Pancreas (tissue), 10 donors: ENCODE data around the gene HUWE1. TPM values are rescaled to one million over a fixed set of nuclear protein-coding genes. Genes with fewer than 3 reads are reported as not detected.
A peak's percentile ranks its signal among the peaks of the same experiment; 100 is the strongest.

Experiments
- ATAC-seq, 4 donors: fragments of 200-7000 bp; cut with Tn5 transposase; one replicate each; pipeline versions ENCODE4 v1.8.0 to v1.9.1; 2020; ENCODE audit warnings: mild to moderate bottlenecking in 4 of 4, moderate library complexity in 4 of 4
- DNase-seq, 6 donors: peaks; one replicate each; pipeline ENCODE4 v3.0.0-alpha.2; 2020
- FAIRE-seq: peaks from 2 replicates; lab custom pipeline; 2012; peaks lifted over from hg19 to GRCh38; lab: Jason Lieb, UNC
- H3K27ac ChIP-seq, 4 donors: fragments of 200-600 bp; sonication (generic); 1 replicate in 3 of 4; 2 replicates in 1 of 4; pipeline versions ENCODE4 v1.5.0 to v1.8.0; 2020
- H3K27me3 ChIP-seq, 4 donors: fragments of 200-600 bp; one replicate each; pipeline ENCODE4 v1.8.0; 2021
- H3K36me3 ChIP-seq, 3 donors: fragments of 200-600 bp; sonication (generic) in 1 of 3; one replicate each; pipeline versions ENCODE4 v1.5.0 to v1.8.0; 2020 to 2021
- H3K4me1 ChIP-seq, 3 donors: fragments of 200-600 bp; one replicate each; pipeline ENCODE4 v1.8.0; 2021
- H3K4me3 ChIP-seq, 4 donors: fragments of 200-600 bp; sonication (generic) in 2 of 4; one replicate each; pipeline versions ENCODE4 v1.5.0 to v1.8.0; 2020 to 2021
- H3K9me3 ChIP-seq, 4 donors: fragments of 200-600 bp; one replicate each; pipeline ENCODE4 v1.8.0; 2021
- CTCF ChIP-seq, 4 donors: fragments of 200-600 bp; sonication (generic) in 3 of 4; IDR thresholded peaks; one replicate each; pipeline versions ENCODE4 v1.5.0 to v1.8.0; 2021; ENCODE audit warnings: antibody characterized with exemption in 4 of 4
- WGBS, 2 donors: extraction: QIAGEN DNeasy Blood & Tissue Kit; methylation state at CpG; one replicate each; pipeline ENCODE4 v1.1.7; 2013; 5-methylcytosine and 5-hydroxymethylcytosine counted together
- intact Hi-C, 3 donors: fragments of 100-400 bp; cut with DNase I; formaldehyde crosslinking; loops; one replicate each; pipeline versions ENCODE4 v1.11.1 to v1.14.2; 2022
- polyA plus RNA-seq, 2 donors: library from polyadenylated mRNA; stranded (reverse); fragments of 200-250 nt; gene quantifications; one replicate each; pipeline ENCODE4 v1.2.3, GENCODE V29; 2013
- total RNA-seq, 6 donors: library from RNA; stranded (reverse); fragmentation: NEBNext Ultra II Directional in 4 of 6; extraction: Animal tissue kit (Norgen Biotek cat#: 25700) in 4 of 6; gene quantifications; one replicate each; pipeline versions ENCODE4 v1.2.1 to v1.2.4, GENCODE V29; 2021 to 2023
- donor health status: healthy with polysubstance abuse.
- donor health status: DM: no; HTN: no; CAD: no; lungs with moderate emphysema.
- donor health status: DM: no; HTN: no; CAD: no.
- donor health status: control.
- donor health status: control.
- donor health status: Bipolar disorder and iron deficiency.
- donor health status: DM: yes; HTN: yes; CAD: no.
- donor health status: DM: no; HTN: no; CAD: no.
- donor health status: DM: no; HTN: no; CAD: no.
- donor health status: DM: yes; HTN: yes; CAD: no.

HUWE1 gene
- total and polyA plus RNA-seq, 8 donors = 29.8 to 116 (median 75.1) TPM

GRCh38 chrX:53688300-53688699, 1.8 kb upstream of the HUWE1 start:
- Histone ChIP-seq H3K27me3 (peaks cover 0 to 12% (median 0%) of the 10 kb centered on the region in 4 donors), H3K4me1 (no peaks in the 10 kb centered on the region), H3K36me3 (no peaks in the 10 kb centered on the region), H3K9me3 (no peaks in the 10 kb centered on the region), H3K4me3 (no peak overlapping the region), H3K27ac (no peak overlapping the region)
- no peak for TF ChIP-seq CTCF (IDR thresholded peaks at IDR 0.05)
- ATAC-seq (no peak), DNase-seq (no peak), FAIRE-seq (no peak)
- WGBS, 2 donors = 79 to 80% methylated on average over 7 of the region's 7 CpGs
- intact Hi-C loops = no loop called here

- Histone ChIP-seq H3K4me3 (peak overlapping the region; percentile 33 to 58 (median 50)), H3K36me3 (no peaks in the 10 kb centered on the region), H3K4me1 (no peaks in the 10 kb centered on the region), H3K27me3 (peaks cover 0 to 6% (median 0%) of the 10 kb centered on the region in 4 donors), H3K9me3 (no peaks in the 10 kb centered on the region), H3K27ac (peak overlapping the region in 3 of 4 donors; percentile 52 to 86 (median 80))
- ATAC-seq (no peak), DNase-seq (no peak), FAIRE-seq (no peak)
- no peak for TF ChIP-seq CTCF (IDR thresholded peaks at IDR 0.05)
- intact Hi-C loops = no loop called here
- WGBS, 2 donors = 0 to 27% methylated on average over 4 of the region's 4 CpGs
Observed at GRCh38 chrX:53685711-53686110, 808 bp downstream of the HUWE1 start.

GRCh38 chrX:53684415-53685192, 1.9 kb downstream of the HUWE1 start:
- Histone ChIP-seq H3K9me3 (no peaks in the 10 kb centered on the region), H3K4me1 (no peaks in the 10 kb centered on the region), H3K27ac (peak overlapping the region; percentile 5 to 83 (median 57)), H3K27me3 (no peaks in the 10 kb centered on the region), H3K36me3 (no peaks in the 10 kb centered on the region), H3K4me3 (peak overlapping the region in 2 of 4 donors; percentile 47 to 58)
- 2 to 41% methylated on average over 18 of the region's 18 CpGs for WGBS, 2 donors
- intact Hi-C loops = no loop called here
- no peak for ATAC-seq
- no peak for TF ChIP-seq CTCF (IDR thresholded peaks at IDR 0.05)
- no peak for FAIRE-seq
- peak in 1 of 6 donors; percentile 92 for DNase-seq

DNA sequence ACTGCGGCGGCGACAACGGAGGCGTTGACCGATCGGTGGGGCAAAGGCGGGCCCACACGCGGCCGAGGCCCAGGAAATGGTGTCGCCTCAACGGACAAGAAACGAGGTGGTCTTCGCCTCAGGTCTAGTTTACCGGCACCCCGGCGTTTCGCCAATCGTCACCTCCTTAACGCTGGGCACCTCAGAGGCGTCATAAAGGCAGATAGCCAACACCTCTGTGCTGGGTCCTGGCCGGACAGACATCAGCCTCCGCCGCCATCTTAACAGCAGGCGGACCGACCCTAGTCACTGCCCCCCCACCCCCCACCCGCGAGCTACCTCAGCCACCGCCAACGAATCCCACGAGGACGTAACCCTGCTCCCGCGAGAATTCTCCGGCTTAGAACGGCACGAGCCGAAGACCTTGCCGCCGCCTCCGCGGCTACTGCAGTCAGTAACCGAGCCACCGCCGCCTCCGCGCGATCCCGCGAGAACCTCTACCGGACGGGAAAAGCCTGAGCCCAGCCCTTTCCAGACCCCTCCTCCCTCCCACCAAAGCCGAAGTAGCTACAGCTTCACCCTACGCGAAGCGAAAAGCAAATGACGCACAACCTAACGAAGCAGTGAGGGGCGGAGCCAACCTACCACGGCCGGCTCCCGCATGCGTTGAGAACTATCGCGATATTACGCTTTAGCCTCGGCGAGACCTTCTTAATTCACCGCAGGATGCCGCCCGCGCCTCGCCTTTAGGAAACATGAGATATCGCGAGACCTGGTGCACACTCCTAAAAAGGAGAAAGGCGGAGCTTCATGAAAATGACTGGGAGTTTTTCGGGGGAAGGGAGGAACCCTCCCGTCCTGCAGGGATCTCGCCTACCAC, 2.7 kb downstream of the HUWE1 start:
- Histone ChIP-seq H3K36me3 (no peaks in the 10 kb centered on the region), H3K9me3 (no peaks in the 10 kb centered on the region), H3K27ac (peak overlapping the region; percentile 72 to 83 (median 83)), H3K4me1 (no peaks in the 10 kb centered on the region), H3K27me3 (no peaks in the 10 kb centered on the region), H3K4me3 (peak overlapping the region; percentile 23 to 58 (median 38))
- 0 to 32% methylated on average over 76 to 80 of the region's 80 CpGs for WGBS, 2 donors
- intact Hi-C loops = no loop called here
- DNase-seq (peak; percentile 84 to 94 (median 92)), FAIRE-seq (peak; percentile 98), ATAC-seq (peak; percentile 79 to 89 (median 83))
- TF ChIP-seq CTCF (IDR thresholded peaks at IDR 0.05) = no peak
